ES-I3 (cell line): ENCODE data around the gene ZNF664.
A peak's percentile ranks its signal among the peaks of the same experiment; 100 is the strongest.

Experiments used
- H3K36me3 ChIP-seq: 2 replicates; pipeline ENCODE4 v1.6.1; 2013; ENCODE audit warnings: mild to moderate bottlenecking, low read length, control low read depth, moderate library complexity; ENCODE audit not compliant: insufficient read depth
- H3K4me1 ChIP-seq: 2 replicates; pipeline ENCODE4 v1.6.1; 2013; ENCODE audit warnings: mild to moderate bottlenecking, control low read depth, low read length; ENCODE audit not compliant: insufficient read depth
- H3K9ac ChIP-seq: 2 replicates; pipeline ENCODE4 v1.6.1; 2013; ENCODE audit warnings: low read depth, mild to moderate bottlenecking, low read length, moderate library complexity
- H3K9me3 ChIP-seq: 2 replicates; pipeline ENCODE4 v1.6.1; 2013; ENCODE audit warnings: mild to moderate bottlenecking, low read length, moderate library complexity; ENCODE audit not compliant: control insufficient read depth, insufficient read depth

ZNF664 gene

DNA sequence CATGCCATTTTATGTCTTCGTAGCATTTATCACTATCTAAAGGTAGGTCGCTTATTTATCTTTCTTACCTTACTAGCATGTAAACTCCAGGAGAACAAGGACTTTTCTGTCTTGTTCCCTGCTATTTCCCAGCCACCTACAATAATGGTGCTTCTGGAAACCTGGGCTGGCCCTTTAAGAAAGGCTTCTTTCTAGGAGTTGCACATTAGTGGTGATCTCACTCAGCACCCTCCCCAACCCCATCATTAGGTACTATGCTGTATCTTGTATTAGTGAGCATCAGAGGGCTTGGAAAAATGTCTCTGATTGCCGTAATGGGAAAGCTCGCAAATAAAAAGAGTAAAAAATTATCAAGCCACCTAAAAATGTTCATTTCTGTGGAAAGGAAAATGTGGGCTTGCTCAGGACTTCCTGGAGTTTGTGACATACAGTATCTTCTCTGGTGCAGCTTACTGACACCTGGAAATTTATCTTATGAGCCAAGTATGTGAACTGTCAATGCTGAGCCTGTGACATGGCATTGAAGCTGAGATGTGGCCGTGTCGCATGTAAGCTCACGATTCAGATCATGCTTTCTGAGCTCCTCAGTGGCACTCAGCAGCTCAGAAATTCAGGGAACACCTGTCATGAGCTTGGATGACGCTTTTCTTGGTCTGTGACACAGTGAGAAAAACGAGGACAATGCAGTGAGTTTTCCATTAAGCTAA, 12.8 kb upstream of the ZNF664 start:
- no peaks in the 10 kb centered on the region for H3K36me3 ChIP-seq
- no peak overlapping the region for H3K9ac ChIP-seq
- H3K4me1 ChIP-seq = no peaks in the 10 kb centered on the region
- H3K9me3 ChIP-seq = no peaks in the 10 kb centered on the region

GRCh38 chr12:123960856-123961255, 12.2 kb upstream of the ZNF664 start:
- Histone ChIP-seq H3K36me3 (no peaks in the 10 kb centered on the region), H3K4me1 (no peaks in the 10 kb centered on the region), H3K9me3 (no peaks in the 10 kb centered on the region), H3K9ac (no peak overlapping the region)

DNA sequence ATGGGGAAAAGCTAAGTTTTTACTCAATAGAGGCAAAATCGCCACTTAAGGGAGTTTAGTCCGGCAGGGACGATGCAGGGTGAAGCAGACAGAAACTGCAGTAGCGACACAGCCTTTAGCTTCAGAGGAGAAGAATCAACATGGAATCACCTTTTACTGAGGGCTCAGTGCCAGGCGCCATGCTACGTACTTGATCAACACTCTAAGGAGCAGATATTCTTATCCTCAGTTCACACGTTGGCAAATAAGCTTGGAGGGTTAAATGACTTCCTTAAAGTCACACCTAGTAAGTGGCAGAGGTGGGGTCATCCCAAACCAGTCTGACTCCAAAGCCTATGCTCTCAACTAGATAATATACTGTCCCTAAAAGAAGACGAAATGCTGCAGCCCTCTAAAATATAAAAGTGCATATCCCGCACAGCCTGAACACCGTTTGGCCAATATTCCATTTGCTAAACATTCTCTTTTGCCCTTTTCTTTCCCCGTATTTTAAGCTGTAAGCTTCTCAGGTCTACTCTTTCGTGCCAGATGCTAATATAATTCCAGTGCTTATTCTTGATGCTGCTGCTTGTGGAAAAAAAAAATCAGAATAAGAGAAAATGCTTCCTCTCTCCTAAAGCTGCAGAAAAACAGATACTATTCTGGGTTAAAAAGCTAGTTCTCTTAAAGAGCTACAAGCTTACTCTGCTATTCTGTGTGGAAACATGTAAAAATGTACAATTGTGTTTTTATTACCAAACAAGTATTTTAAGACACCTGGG, 11.2 kb upstream of the ZNF664 start:
- Histone ChIP-seq H3K9ac (no peak overlapping the region), H3K9me3 (no peaks in the 10 kb centered on the region), H3K36me3 (no peaks in the 10 kb centered on the region), H3K4me1 (no peaks in the 10 kb centered on the region)

DNA sequence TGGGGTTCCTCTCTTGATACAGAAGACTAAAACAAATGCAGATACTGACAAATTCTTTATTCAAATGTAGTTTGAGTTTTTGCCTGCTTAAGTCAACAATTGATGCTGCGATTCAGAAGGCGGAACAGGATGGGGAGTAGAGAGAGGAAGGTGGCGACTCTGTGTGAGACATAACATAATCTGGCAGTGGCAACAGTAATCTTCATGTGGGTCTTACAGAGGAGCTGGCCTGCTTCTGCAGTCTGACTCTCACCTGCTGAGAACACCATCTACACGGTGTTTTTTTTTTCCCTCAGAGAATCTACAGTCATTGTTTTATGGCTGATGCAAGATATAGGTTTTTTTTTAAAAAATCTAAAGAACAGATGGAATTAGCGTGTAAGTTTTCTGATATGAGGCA, 10.5 kb upstream of the ZNF664 start:
- no peaks in the 10 kb centered on the region for H3K4me1 ChIP-seq
- no peaks in the 10 kb centered on the region for H3K36me3 ChIP-seq
- H3K9me3 ChIP-seq = no peaks in the 10 kb centered on the region
- no peak overlapping the region for H3K9ac ChIP-seq

- no peaks in the 10 kb centered on the region for H3K36me3 ChIP-seq
Observed at GRCh38 chr12:123963821-123964220, 9.2 kb upstream of the ZNF664 start.

DNA sequence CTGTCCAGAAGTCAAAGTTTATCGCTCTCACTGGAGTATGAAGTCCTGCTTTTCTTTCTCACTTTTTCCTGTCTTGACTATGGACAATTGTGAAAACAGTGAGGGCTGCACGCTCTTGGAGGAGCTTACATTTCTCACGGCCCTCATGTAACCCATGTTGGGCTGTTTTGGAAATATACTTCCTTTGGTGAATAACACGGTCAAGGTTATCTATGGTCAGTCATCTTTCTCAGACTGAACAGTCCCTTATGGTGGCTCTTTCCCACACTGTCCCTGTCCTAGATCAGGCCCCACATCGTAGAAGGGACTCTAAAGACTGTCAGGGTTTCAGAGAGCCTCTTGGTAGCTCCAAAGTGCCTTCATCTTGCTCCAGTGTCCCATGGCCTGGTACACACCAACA, 7.6 kb upstream of the ZNF664 start:
- no peak overlapping the region for H3K9ac ChIP-seq
- H3K4me1 ChIP-seq = no peaks in the 10 kb centered on the region
- no peaks in the 10 kb centered on the region for H3K9me3 ChIP-seq
- H3K36me3 ChIP-seq = no peaks in the 10 kb centered on the region

More at GRCh38 chr12:123963821-123964220, 9.2 kb upstream of the ZNF664 start:
- H3K4me1 ChIP-seq = no peaks in the 10 kb centered on the region
- H3K9me3 ChIP-seq = no peaks in the 10 kb centered on the region
- H3K9ac ChIP-seq = no peak overlapping the region

- H3K36me3 ChIP-seq = no peaks in the 10 kb centered on the region
- H3K9me3 ChIP-seq = no peaks in the 10 kb centered on the region
- no peak overlapping the region for H3K9ac ChIP-seq
- H3K4me1 ChIP-seq = peaks cover 4% of the 10 kb centered on the region
Observed at GRCh38 chr12:123966596-123966995, 6.4 kb upstream of the ZNF664 start.

- Histone ChIP-seq H3K9me3 (no peaks in the 10 kb centered on the region), H3K4me1 (peaks cover 4% of the 10 kb centered on the region), H3K9ac (no peak overlapping the region), H3K36me3 (no peaks in the 10 kb centered on the region)
Observed at GRCh38 chr12:123967121-123967586, 5.9 kb upstream of the ZNF664 start.

GRCh38 chr12:123971449-123971769, 1.6 kb upstream of the ZNF664 start:
- no peaks in the 10 kb centered on the region for H3K9me3 ChIP-seq
- peak overlapping the region; percentile 60; the same call in 1 of the 2 replicates for H3K9ac ChIP-seq
- H3K36me3 ChIP-seq = no peaks in the 10 kb centered on the region
- H3K4me1 ChIP-seq = peaks cover 10% of the 10 kb centered on the region

DNA sequence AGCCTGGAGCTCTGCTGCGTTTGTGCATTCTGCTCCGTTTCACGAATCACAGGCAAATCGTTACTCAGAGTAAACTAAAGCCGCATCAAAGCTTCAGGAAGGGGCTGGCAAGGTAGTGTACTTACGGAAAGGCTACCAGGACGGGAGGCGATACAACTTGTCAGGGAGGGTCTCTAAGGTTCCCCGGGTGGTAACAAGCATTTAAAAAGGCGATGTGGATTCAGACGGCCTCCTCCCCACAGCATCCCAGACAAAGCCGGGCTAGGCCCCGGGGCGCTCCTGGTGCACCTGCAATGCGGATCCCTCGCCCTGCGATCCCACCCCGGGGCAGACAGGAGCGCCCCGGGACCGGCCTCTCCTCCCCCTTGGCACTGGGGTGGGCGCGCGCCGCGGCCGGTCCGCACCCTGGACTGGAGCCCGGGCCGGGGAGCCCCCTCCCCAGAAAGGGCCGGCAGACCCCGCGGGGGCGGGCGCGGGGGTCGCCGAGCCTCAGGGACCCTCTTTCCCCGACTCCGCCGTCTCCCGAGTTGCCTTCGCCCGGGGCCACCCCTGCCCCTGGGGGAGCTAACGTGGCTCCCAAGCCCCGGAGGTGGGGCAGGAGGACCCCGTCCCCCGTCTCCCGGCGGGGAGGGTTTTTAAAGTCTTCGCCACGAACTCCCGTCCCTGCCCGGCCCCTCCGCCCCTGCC, 1.1 kb upstream of the ZNF664 start:
- Histone ChIP-seq H3K9ac (peak overlapping the region; percentile 60; the same call in 1 of the 2 replicates), H3K36me3 (no peaks in the 10 kb centered on the region), H3K9me3 (no peaks in the 10 kb centered on the region), H3K4me1 (peaks cover 10% of the 10 kb centered on the region)

GRCh38 chr12:123973552-123974341, 732 bp downstream of the ZNF664 start:
- H3K4me1 ChIP-seq = peaks cover 10% of the 10 kb centered on the region
- peak overlapping the region; percentile 85 for H3K9ac ChIP-seq
- H3K36me3 ChIP-seq = no peaks in the 10 kb centered on the region
- H3K9me3 ChIP-seq = no peaks in the 10 kb centered on the region

DNA sequence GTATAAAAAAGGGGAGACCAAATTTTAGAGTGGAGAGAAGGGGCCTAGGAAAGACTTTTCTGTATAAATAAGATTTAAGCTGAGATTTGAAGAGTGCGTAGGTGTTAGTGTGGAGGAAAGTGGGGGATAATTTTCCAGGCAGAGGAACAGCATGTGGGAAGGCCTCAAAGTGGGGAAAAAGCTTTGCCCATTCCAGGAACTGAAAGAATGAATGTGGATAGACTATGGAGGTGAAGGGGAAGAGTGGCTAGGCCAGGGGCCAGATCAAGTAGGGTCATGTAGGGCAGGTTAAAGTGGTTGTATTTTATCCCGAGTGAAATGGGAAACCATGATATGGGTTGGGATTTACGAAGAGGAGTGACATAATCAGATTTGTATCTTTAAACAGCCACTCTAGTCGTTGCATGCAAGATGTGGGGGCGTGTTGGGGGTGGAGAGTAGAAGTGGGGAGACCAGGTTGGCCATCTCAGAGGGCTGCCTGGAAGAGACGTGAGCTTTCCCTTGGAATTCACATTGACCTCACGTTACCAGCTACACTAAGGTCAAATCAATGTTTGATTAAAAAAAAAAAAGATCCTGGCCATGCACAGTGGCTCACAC, 3.3 kb downstream of the ZNF664 start:
- Histone ChIP-seq H3K9ac (no peak overlapping the region), H3K4me1 (peaks cover 7% of the 10 kb centered on the region), H3K9me3 (no peaks in the 10 kb centered on the region), H3K36me3 (no peaks in the 10 kb centered on the region)

DNA sequence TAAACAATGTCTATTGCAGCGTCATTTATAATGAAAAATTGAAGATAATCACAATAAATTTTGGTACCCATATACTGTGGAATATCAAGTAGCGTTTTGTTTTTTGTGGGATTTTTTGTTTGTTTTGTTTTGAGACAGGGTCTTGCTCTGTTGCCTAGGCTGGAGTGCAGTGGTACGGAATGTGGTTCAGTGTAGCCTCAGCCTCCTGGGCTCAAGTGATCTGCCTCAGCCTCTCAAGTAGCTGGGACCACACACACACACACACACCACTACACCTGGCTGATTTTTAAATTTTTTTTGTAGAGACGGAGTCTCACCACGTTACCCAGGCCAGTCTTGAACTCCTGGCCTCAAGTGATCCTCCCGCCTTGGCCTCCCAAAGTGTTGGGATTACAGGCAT, 6.6 kb downstream of the ZNF664 start:
- H3K4me1 ChIP-seq = peaks cover 2% of the 10 kb centered on the region; the same call in 1 of the 2 replicates
- no peaks in the 10 kb centered on the region for H3K36me3 ChIP-seq
- no peaks in the 10 kb centered on the region for H3K9me3 ChIP-seq
- no peak overlapping the region for H3K9ac ChIP-seq

DNA sequence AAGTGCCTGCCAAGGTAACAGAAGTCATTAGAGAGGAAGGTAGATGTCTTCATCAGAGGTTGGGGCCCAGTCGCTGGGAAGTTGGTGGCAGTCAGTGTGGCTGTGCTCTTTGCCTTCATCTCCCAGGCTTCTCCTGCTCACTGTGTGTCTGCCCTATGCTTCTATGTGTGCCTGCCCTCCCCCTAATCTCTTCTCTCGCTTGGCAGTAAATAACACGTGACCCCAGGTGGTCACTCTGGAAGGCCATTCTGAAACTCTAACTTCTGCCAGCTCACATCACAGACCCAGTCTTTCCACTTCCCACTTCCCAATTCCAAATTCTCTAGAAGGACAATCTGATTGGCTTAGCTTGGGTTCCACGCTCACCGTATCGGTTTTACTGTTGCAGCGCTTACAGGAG, 9.3 kb downstream of the ZNF664 start:
- Histone ChIP-seq H3K4me1 (no peaks in the 10 kb centered on the region), H3K9ac (no peak overlapping the region), H3K9me3 (no peaks in the 10 kb centered on the region), H3K36me3 (no peaks in the 10 kb centered on the region)
